ENCODE data around the gene CBX8.

GRCh38 chr17:79822583-79823124 is 25.8 kb upstream of the CBX8 start:
- TF ChIP-seq, protein P1, sequence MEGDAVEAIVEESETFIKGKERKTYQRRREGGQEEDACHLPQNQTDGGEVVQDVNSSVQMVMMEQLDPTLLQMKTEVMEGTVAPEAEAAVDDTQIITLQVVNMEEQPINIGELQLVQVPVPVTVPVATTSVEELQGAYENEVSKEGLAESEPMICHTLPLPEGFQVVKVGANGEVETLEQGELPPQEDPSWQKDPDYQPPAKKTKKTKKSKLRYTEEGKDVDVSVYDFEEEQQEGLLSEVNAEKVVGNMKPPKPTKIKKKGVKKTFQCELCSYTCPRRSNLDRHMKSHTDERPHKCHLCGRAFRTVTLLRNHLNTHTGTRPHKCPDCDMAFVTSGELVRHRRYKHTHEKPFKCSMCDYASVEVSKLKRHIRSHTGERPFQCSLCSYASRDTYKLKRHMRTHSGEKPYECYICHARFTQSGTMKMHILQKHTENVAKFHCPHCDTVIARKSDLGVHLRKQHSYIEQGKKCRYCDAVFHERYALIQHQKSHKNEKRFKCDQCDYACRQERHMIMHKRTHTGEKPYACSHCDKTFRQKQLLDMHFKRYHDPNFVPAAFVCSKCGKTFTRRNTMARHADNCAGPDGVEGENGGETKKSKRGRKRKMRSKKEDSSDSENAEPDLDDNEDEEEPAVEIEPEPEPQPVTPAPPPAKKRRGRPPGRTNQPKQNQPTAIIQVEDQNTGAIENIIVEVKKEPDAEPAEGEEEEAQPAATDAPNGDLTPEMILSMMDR (IDR thresholded peaks at IDR 0.05; ENCODE audit: low read depth, low read length): no peak
- TF ChIP-seq POLR2A (IDR thresholded peaks at IDR 0.05; ENCODE audit: extremely low read depth, insufficient read length): no peak
